Measurements from ENCODE around the gene YARS1. TPM values are rescaled to one million over a fixed set of nuclear protein-coding genes. Genes with fewer than 3 reads are reported as not detected.

YARS1 gene
- total RNA-seq, 1 donor from 2014 or later: 197 TPM

DNA sequence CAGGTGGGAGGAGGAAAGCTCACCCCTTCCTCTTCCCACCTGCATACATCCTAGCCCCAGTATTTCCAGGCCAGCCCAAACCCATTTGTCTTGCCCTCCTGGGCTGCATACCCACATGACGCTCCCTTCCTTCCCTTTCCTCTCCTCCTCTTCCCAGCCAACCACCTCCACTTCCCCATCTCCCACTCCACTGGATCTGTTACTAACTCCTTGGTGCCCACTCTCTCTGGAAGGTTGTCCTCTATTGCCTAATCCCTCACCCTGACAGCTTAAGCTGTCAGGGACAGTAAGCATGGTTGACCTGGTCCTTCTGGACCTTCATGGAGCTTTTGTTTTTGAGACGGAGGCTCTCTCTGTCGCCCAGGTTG is 91.6 kb downstream of the YARS1 start:
- Mint-ChIP-seq H3K4me3 (ENCODE audit: unreplicated experiment) (no peak overlapping the region), H3K4me1 (ENCODE audit: low read depth, unreplicated experiment) (peaks cover 13% of the 10 kb centered on the region), H3K36me3 (ENCODE audit: unreplicated experiment) (no peaks in the 10 kb centered on the region), H3K27me3 (ENCODE audit: unreplicated experiment) (peaks cover 18% of the 10 kb centered on the region), H3K9me3 (ENCODE audit: unreplicated experiment) (peaks cover 2% of the 10 kb centered on the region), H3K27ac (ENCODE audit: unreplicated experiment) (no peak overlapping the region)
- DNase-seq: no peak
- TF ChIP-seq, protein P1, sequence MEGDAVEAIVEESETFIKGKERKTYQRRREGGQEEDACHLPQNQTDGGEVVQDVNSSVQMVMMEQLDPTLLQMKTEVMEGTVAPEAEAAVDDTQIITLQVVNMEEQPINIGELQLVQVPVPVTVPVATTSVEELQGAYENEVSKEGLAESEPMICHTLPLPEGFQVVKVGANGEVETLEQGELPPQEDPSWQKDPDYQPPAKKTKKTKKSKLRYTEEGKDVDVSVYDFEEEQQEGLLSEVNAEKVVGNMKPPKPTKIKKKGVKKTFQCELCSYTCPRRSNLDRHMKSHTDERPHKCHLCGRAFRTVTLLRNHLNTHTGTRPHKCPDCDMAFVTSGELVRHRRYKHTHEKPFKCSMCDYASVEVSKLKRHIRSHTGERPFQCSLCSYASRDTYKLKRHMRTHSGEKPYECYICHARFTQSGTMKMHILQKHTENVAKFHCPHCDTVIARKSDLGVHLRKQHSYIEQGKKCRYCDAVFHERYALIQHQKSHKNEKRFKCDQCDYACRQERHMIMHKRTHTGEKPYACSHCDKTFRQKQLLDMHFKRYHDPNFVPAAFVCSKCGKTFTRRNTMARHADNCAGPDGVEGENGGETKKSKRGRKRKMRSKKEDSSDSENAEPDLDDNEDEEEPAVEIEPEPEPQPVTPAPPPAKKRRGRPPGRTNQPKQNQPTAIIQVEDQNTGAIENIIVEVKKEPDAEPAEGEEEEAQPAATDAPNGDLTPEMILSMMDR (IDR thresholded peaks at IDR 0.05; ENCODE audit: partially characterized antibody, unreplicated experiment): no peak

Other genes with a start within 250 kb of the YARS1 start
- 63.4 TPM for gene ZBTB8OS, start 166.8 kb downstream of the YARS1 start, total RNA-seq (ENCODE audit: unreplicated experiment)
- gene RBBP4, start 166.2 kb downstream of the YARS1 start, total RNA-seq (ENCODE audit: unreplicated experiment): 332 TPM
- 1.1 TPM for gene SYNC, start 114.6 kb downstream of the YARS1 start, total RNA-seq (ENCODE audit: unreplicated experiment)
- 40.1 TPM for gene S100PBP, start 295 bp upstream of the YARS1 start, total RNA-seq (ENCODE audit: unreplicated experiment)
- 743 TPM for gene FNDC5, start 53.6 kb upstream of the YARS1 start, total RNA-seq (ENCODE audit: unreplicated experiment)
- 156 TPM for gene HPCA, start 69.1 kb upstream of the YARS1 start, total RNA-seq (ENCODE audit: unreplicated experiment)
- gene TMEM54, start 84.0 kb upstream of the YARS1 start, total RNA-seq (ENCODE audit: unreplicated experiment): 9.9 TPM
- 18.7 TPM for gene RNF19B, start 147.5 kb upstream of the YARS1 start, total RNA-seq (ENCODE audit: unreplicated experiment)
- gene AK2, start 219.5 kb upstream of the YARS1 start, total RNA-seq (ENCODE audit: unreplicated experiment): 52.7 TPM

Data from glutamatergic neuron (in vitro differentiated cells).